ENCODE data around the gene ENTPD1.
"Not testable (repeated sequence)": the region's sequence is repeated elsewhere in the genome, so short reads cannot be mapped to it uniquely, and the experiment has no call there.

Gene ENTPD1

GRCh38 chr10:95896071-95896850, 140.3 kb downstream of the ENTPD1 start:
- no peak overlapping the region for H3K4me3 ChIP-seq (ENCODE audit: control insufficient read depth, low read depth, low read length)
- TF ChIP-seq CTCF (conservative IDR thresholded peaks at IDR 0.05; ENCODE audit: control insufficient read depth, insufficient read depth, low read depth, low read length): no peak
- no peak for DNase-seq (ENCODE audit: low read depth)

- not testable (repeated sequence) for H3K4me3 ChIP-seq (ENCODE audit: control insufficient read depth, low read depth, low read length); DNase-seq (ENCODE audit: low read depth)
Observed at GRCh38 chr10:95905897-95906580, 150.1 kb downstream of the ENTPD1 start.

GRCh38 chr10:95906677-95907455, 150.9 kb downstream of the ENTPD1 start:
- peak overlapping the region; percentile 69 for H3K4me3 ChIP-seq (ENCODE audit: control insufficient read depth, low read depth, low read length)
- peak; percentile 36 for TF ChIP-seq CTCF (conservative IDR thresholded peaks at IDR 0.05; ENCODE audit: control insufficient read depth, insufficient read depth, low read depth, low read length)
- peak; percentile 66 for DNase-seq (ENCODE audit: low read depth)

- peak within 1 kb of the TSS; percentile 69 for H3K4me3 ChIP-seq (ENCODE audit: control insufficient read depth, low read depth, low read length)
- no peak for TF ChIP-seq CTCF (conservative IDR thresholded peaks at IDR 0.05; ENCODE audit: control insufficient read depth, insufficient read depth, low read depth, low read length)
- peak; percentile 75 for DNase-seq (ENCODE audit: low read depth)
Observed at GRCh38 chr10:95907456-95908253, 151.7 kb downstream of the ENTPD1 start, which contains the start of gene CC2D2B. Gene CC2D2B (plus strand): TSS chr10:95907975. CDS start chr10:95911324, 3,349 bp downstream.

GRCh38 chr10:95908450-95908849, 152.5 kb downstream of the ENTPD1 start:
- DNase-seq (ENCODE audit: low read depth): no peak
- TF ChIP-seq CTCF (conservative IDR thresholded peaks at IDR 0.05; ENCODE audit: control insufficient read depth, insufficient read depth, low read depth, low read length): no peak
- no peak overlapping the region for H3K4me3 ChIP-seq (ENCODE audit: control insufficient read depth, low read depth, low read length)

- DNase-seq (ENCODE audit: low read depth): no peak
- no peak overlapping the region for H3K4me3 ChIP-seq (ENCODE audit: control insufficient read depth, low read depth, low read length)
- TF ChIP-seq CTCF (conservative IDR thresholded peaks at IDR 0.05; ENCODE audit: control insufficient read depth, insufficient read depth, low read depth, low read length): no peak
Observed at GRCh38 chr10:95909561-95909960, 153.6 kb downstream of the ENTPD1 start.

GRCh38 chr10:95916039-95916438, 160.1 kb downstream of the ENTPD1 start:
- not testable (repeated sequence) for DNase-seq (ENCODE audit: low read depth); H3K4me3 ChIP-seq (ENCODE audit: control insufficient read depth, low read depth, low read length)
